ENCODE data around the gene XKR7.

The XKR7 gene

DNA sequence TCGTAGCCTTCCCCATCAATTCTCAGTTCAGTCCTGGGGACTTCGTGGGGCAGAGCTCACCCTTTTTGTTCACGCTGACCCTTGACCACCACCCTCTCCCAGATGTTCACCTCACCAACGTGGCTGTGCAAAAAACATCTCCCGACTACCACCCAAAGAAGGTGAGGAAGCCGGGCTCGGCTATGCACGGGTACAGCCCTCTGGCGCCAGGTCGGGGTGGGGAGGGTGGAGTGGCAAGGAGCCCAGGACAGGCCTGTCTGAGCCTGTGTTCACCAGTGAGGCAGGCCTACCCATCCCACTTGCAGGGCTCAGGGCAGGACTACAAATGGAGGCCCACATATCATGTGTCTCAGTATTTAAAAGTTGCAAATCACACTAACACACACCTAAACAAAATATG, 34.3 kb upstream of the XKR7 start:
- H3K4me3 Mint-ChIP-seq = no peak overlapping the region
- no peak for DNase-seq
- no peaks in the 10 kb centered on the region for H3K4me1 Mint-ChIP-seq (ENCODE audit: low read depth)
- no peaks in the 10 kb centered on the region for H3K9me3 Mint-ChIP-seq
- peaks cover 8% of the 10 kb centered on the region for H3K27me3 Mint-ChIP-seq
- H3K27ac Mint-ChIP-seq = no peak overlapping the region
- H3K36me3 Mint-ChIP-seq (ENCODE audit: low read depth) = no peaks in the 10 kb centered on the region

DNA sequence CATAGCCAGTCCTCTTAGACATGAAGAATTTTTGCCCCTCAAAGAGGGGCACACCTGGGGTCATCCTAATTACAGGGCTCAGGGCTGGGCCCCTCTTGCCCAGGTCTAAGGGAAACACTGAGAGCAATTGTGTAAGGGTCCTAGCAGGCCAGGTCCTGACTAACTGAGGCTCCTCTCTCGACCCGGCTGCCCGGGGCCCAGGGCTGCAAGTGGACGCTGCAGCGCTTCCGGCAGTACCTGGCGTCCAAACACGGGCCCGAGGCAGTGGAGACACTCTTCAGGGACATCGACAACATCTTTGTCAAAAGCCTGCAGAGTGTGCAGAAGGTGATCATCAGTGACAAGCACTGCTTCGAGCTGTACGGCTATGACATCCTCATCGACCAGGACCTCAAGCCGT, 33.5 kb upstream of the XKR7 start:
- no peak overlapping the region for H3K4me3 Mint-ChIP-seq
- no peak for DNase-seq
- no peak overlapping the region for H3K27ac Mint-ChIP-seq

DNA sequence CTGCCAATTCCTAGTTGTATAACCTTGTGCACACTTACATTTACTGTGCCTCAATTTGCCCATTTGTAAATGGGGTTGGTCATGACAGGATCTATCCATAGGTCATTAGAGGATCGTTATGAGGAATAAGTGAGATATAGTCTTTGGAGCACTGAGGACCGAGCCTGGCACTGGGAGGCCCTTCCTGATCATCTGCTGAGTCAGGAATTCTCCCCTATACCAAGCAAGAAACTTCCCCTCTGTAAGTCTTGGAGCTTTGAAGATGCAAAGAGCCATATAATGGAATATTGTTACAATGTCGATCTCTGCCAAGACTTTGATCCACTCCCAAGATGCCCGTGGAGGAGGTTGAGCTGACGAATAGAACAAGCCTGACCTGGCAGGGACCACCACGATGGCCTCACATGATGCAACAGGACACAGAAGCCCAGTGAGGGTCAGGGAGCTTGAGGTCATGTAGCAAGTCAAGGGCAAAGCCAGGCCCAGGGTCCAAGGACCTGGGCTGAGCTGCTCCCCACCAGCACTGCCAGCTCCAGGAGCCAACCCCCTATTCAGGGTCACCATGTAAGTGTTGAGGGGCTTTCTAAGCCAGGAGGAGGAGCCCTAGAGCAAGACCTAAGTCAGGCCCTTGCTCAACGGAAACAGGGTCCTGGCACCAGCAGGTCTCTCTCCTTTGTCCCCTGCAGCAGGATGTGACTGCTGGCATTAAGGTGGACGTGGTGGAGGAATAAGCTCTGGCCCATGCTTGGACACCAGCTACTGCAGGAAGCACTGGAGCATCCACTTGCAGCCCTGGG, 32.8 kb upstream of the XKR7 start:
- Mint-ChIP-seq H3K9me3 (no peaks in the 10 kb centered on the region), H3K27ac (no peak overlapping the region), H3K4me3 (no peak overlapping the region), H3K4me1 (ENCODE audit: low read depth) (no peaks in the 10 kb centered on the region), H3K27me3 (peaks cover 5% of the 10 kb centered on the region), H3K36me3 (ENCODE audit: low read depth) (no peaks in the 10 kb centered on the region)
- DNase-seq = no peak

More for the DNA sequence above, 33.5 kb upstream of the XKR7 start:
- H3K27me3 Mint-ChIP-seq = peaks cover 5% of the 10 kb centered on the region
- H3K4me1 Mint-ChIP-seq (ENCODE audit: low read depth) = no peaks in the 10 kb centered on the region
- H3K9me3 Mint-ChIP-seq = no peaks in the 10 kb centered on the region
- no peaks in the 10 kb centered on the region for H3K36me3 Mint-ChIP-seq (ENCODE audit: low read depth)

DNA sequence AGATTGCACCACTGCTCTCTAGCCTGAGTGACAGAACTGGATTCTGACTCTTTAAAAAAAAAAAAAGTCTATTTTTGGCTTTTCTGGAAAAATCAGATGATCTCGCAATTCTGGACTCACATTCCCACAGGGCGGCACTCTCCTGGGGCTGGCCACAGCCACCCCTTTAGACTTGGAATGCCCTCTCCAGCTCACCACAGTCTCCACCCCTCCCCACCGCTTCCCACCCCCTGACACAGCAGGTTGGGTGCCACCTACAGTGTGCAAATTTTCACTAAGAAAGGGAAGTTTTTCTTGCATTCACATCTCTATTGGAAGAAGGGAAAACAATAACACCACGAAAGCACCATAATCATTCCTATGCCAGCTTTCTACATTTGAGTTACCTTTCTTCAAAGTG, 31.5 kb upstream of the XKR7 start:
- Mint-ChIP-seq H3K4me1 (ENCODE audit: low read depth) (no peaks in the 10 kb centered on the region), H3K4me3 (no peak overlapping the region), H3K27me3 (no peaks in the 10 kb centered on the region), H3K36me3 (ENCODE audit: low read depth) (no peaks in the 10 kb centered on the region), H3K9me3 (no peaks in the 10 kb centered on the region), H3K27ac (no peak overlapping the region)
- no peak for DNase-seq

DNA sequence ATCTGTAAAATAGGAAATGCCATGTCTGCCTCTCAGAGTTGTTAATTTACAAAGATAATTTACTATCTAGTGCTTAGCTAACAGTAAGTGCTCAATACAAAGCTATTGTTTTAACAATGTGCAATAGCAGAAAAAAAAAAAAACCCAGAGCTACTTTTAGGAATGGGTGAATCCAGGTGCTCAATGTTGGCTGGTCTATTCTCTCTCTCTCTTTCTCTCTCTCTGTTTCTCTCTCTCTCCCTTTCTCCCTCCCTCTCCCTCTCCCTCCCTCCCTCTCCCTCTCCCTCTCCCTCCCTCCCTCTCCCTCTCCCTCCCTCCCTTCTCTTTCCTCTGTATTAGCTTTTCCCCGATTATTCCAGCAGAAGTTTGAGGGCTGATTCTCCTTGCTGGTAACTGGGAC, 30.1 kb upstream of the XKR7 start:
- DNase-seq = no peak
- Mint-ChIP-seq H3K9me3 (no peaks in the 10 kb centered on the region), H3K27me3 (no peaks in the 10 kb centered on the region), H3K4me1 (ENCODE audit: low read depth) (no peaks in the 10 kb centered on the region), H3K4me3 (no peak overlapping the region), H3K27ac (no peak overlapping the region), H3K36me3 (ENCODE audit: low read depth) (peaks cover 10% of the 10 kb centered on the region)

DNA sequence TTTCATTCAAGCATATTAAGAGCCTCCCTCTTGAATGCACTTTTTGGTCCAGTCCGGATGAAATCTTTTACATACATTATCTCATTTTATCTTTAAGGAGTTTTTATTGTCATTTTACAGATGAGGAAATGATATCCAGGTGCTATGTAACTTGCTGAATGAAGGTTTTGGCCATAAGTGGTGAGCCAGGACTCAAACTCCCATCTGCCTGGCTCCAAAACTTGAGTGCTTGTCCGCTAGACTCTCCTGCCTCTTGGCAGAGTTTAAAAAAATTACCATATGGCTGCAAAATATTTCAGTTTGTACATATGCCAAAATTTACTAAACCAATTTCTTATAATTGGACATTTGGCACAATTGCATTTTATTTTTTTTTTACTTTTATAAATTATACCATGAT, 28.3 kb upstream of the XKR7 start:
- Mint-ChIP-seq H3K4me1 (ENCODE audit: low read depth) (no peaks in the 10 kb centered on the region), H3K4me3 (no peak overlapping the region), H3K27ac (no peak overlapping the region), H3K9me3 (no peaks in the 10 kb centered on the region), H3K36me3 (ENCODE audit: low read depth) (peaks cover 26% of the 10 kb centered on the region), H3K27me3 (no peaks in the 10 kb centered on the region)
- DNase-seq = no peak

DNA sequence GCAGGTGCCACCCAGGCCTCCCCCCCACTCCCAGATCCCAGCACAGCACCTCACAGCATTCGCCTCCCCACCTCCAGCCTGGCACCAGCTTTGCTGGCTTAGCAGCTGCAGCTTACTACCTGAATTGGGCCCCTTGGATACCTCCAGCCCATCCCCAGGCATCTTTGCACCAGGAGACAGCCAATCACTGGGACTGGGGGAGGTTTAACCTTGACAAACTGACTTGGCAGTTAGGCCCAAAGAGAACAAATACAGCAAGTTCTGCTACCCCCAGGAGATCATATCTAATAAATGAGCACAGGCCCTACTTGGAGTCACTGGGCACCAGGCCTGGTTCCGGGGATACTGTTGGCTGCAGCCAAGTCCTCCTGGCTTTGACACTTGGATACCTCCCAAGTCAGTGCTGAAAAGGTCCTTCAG, 24.9 kb upstream of the XKR7 start:
- H3K9me3 Mint-ChIP-seq = no peaks in the 10 kb centered on the region
- H3K27ac Mint-ChIP-seq = peak overlapping the region; percentile 6
- no peaks in the 10 kb centered on the region for H3K4me1 Mint-ChIP-seq (ENCODE audit: low read depth)
- no peak for DNase-seq
- no peak overlapping the region for H3K4me3 Mint-ChIP-seq
- no peaks in the 10 kb centered on the region for H3K27me3 Mint-ChIP-seq
- peaks cover 60% of the 10 kb centered on the region for H3K36me3 Mint-ChIP-seq (ENCODE audit: low read depth)

DNA sequence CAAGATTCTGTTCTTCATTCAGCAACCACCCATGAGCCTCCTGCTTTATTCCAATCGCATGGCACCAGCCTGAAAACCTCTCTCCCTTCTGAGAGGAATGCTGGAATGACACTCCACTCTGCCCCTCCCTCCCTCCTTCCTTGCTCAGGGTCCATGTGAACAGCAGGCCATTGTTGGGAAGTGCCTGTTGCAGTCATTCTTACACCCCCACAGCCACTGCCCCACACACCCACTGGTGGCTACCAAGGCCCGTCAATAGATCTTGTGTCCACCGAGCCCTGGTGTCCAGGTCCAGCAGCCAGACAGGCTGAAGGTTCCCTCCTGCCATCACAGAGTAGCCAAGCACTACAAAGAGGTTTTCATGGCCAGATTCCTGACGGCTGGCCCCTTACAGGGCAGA, 22.6 kb upstream of the XKR7 start:
- peaks cover 82% of the 10 kb centered on the region for H3K36me3 Mint-ChIP-seq (ENCODE audit: low read depth)
- no peak for DNase-seq
- H3K27ac Mint-ChIP-seq = no peak overlapping the region
- H3K4me1 Mint-ChIP-seq (ENCODE audit: low read depth) = peaks cover 14% of the 10 kb centered on the region
- no peaks in the 10 kb centered on the region for H3K9me3 Mint-ChIP-seq
- no peak overlapping the region for H3K4me3 Mint-ChIP-seq
- no peaks in the 10 kb centered on the region for H3K27me3 Mint-ChIP-seq

DNA sequence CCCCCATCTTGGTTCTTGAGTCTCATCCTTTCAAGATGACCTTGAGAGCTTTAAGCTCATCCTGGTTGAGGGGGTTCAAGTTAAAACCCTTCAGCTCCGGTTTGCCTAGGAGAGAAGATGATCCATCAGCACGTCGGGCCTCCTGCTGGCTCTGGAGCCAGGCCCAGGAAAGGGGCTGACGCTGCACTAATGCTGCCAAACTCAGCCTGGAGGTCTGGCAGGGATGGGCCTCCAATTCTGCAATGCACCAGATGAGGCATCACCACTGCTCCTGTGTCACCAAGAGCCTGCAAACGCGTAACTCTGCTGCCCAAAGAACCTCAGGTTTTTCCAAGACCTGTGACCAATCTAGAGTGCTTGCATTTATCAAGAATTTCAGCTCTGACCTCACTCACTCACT, 22.2 kb upstream of the XKR7 start:
- Mint-ChIP-seq H3K27me3 (no peaks in the 10 kb centered on the region), H3K36me3 (ENCODE audit: low read depth) (peaks cover 85% of the 10 kb centered on the region), H3K4me1 (ENCODE audit: low read depth) (peaks cover 19% of the 10 kb centered on the region), H3K9me3 (no peaks in the 10 kb centered on the region), H3K27ac (no peak overlapping the region), H3K4me3 (no peak overlapping the region)
- no peak for DNase-seq

DNA sequence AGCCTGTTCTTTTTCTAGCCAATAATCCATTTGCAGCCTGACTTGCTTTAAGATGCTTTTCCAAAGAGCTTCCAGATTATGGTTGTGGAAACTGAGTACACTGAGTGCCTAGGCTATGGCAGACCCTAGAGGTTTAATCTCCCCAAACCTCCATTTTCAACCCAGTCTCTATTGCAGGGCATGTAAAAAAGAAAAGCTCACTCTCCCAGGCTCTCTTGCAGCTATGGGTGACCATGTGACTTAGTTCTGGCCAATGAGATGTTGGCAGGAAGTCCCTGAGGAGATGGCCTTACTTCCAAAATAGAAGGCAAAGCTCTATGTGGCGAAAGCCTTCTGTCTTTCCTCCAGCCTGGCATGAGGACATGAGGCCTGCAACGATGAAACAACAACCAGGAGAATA, 19.9 kb upstream of the XKR7 start:
- peaks cover 31% of the 10 kb centered on the region for H3K4me1 Mint-ChIP-seq (ENCODE audit: low read depth)

DNA sequence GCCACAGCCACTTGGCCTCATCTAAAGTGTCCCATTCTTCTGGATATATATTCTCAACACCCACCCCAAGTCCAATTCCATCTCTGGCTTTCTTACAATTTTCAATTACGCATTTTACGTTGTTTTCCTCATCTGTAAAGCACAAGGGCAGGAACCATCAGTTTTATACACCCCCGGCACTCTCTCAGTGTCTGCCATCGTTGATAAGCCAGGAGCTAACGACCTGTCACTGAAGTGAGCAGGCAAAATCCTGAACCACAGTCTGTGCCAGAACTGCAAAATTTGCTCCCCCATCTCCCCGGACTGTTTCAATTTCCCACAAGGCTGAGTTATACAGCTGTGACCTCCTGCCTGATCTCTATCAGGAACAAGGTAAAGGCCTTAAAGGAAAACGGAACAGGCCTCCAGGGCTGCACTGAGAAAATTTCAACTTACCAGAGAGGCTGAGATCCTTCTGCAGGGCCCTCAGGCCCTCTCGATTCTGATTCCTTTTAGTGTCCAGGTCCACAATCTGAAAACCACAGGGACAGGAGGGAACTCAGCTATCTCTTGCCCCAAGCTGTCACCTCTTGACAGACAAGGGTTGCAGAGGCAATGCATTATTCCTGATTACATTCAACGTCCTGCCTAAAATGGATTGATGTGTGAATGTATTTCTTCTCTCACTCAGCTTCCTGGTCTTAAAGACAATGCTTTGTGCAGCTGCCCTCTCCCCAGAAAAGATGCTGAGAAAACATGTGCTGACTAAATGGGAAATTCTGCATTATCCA, 17.9 kb upstream of the XKR7 start:
- peak overlapping the region; percentile 37 for H3K27ac Mint-ChIP-seq
- peaks cover 66% of the 10 kb centered on the region for H3K36me3 Mint-ChIP-seq (ENCODE audit: low read depth)
- no peaks in the 10 kb centered on the region for H3K9me3 Mint-ChIP-seq
- DNase-seq = no peak
- H3K4me3 Mint-ChIP-seq = peak overlapping the region; percentile 96
- no peaks in the 10 kb centered on the region for H3K27me3 Mint-ChIP-seq
- H3K4me1 Mint-ChIP-seq (ENCODE audit: low read depth) = peaks cover 31% of the 10 kb centered on the region

More for the DNA sequence above, 19.9 kb upstream of the XKR7 start:
- H3K36me3 Mint-ChIP-seq (ENCODE audit: low read depth) = peaks cover 83% of the 10 kb centered on the region
- no peak overlapping the region for H3K27ac Mint-ChIP-seq
- no peaks in the 10 kb centered on the region for H3K9me3 Mint-ChIP-seq
- no peaks in the 10 kb centered on the region for H3K27me3 Mint-ChIP-seq
- H3K4me3 Mint-ChIP-seq = no peak overlapping the region
- no peak for DNase-seq

DNA sequence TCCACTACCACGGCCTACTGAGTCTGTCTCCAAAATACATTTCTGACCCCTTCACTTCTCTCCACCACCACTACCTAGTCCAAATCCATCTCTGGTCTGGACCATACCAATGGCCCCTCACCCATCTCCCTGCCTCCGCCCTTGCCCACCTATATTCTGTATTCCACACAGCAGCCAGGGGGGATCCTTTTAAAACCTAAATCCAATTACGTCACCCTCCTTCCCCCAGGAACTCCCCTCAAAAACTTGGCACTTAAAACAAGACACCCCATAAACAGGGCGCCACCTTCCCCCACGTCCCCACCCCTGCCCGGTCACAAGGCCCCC, 16.8 kb upstream of the XKR7 start:
- no peaks in the 10 kb centered on the region for H3K9me3 Mint-ChIP-seq
- no peak for DNase-seq

DNA sequence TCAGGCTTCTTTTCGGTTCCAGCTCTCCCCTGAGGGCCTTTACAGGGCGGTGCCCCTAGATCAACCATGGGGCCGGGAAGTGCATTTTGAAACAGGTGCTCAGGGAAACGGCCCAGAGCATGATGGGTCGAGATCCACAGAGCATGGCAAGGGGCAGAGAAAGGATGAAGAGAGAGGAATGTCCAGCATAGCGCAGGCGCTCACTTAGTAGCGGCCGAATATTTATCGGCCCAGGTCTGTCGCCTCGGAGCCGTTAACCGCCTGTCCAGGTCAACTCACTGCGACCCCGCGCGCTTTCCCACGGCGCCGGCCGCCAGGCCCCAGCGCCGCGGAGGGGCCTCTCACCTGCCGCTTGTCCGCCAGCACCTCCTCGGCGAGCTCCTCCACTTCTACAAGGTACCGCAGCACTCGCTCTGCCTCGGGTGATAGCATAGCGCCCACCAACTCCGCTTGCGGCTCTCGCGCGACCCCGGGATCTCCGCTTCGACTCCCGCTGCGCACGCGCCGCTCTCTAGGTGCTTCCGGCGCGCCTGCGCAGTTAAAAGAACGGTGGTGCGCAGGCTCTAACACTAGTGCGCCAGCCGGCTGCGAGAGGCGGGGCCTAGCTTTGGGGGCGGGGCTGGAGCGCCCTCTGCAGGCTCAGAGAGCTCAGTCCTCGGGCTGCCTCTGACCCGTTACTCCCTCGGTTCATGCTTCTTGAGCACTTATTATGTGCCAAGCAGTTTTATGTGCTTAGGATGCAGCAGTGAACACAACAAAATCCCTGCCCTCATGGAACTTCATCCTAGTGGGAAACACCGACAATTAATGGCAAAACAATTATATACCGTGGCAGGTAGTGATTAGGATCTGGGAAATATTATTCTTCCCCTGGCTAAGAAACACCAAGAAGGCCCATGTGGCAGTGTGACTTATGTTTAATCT, 16.2 kb upstream of the XKR7 start, which contains the start of gene PDRG1:
PDRG1 (minus strand) TSS at position 517 of the 924 bp plus-strand sequence; CDS start at position 432, 85 bp downstream.
- peak within 1 kb of the TSS; percentile 96 for H3K4me3 Mint-ChIP-seq
- H3K36me3 Mint-ChIP-seq (ENCODE audit: low read depth) = peaks cover 49% of the 10 kb centered on the region
- DNase-seq = peak; percentile 99
- H3K27me3 Mint-ChIP-seq = peaks cover 10% of the 10 kb centered on the region
- H3K4me1 Mint-ChIP-seq (ENCODE audit: low read depth) = peaks cover 31% of the 10 kb centered on the region
- H3K9me3 Mint-ChIP-seq = no peaks in the 10 kb centered on the region
- peak within 1 kb of the TSS; percentile 98 for H3K27ac Mint-ChIP-seq

More for the DNA sequence above, 16.8 kb upstream of the XKR7 start:
- Mint-ChIP-seq H3K36me3 (ENCODE audit: low read depth) (peaks cover 55% of the 10 kb centered on the region), H3K27ac (peak overlapping the region; percentile 98), H3K4me1 (ENCODE audit: low read depth) (peaks cover 31% of the 10 kb centered on the region), H3K27me3 (peaks cover 4% of the 10 kb centered on the region), H3K4me3 (peak overlapping the region; percentile 96)

DNA sequence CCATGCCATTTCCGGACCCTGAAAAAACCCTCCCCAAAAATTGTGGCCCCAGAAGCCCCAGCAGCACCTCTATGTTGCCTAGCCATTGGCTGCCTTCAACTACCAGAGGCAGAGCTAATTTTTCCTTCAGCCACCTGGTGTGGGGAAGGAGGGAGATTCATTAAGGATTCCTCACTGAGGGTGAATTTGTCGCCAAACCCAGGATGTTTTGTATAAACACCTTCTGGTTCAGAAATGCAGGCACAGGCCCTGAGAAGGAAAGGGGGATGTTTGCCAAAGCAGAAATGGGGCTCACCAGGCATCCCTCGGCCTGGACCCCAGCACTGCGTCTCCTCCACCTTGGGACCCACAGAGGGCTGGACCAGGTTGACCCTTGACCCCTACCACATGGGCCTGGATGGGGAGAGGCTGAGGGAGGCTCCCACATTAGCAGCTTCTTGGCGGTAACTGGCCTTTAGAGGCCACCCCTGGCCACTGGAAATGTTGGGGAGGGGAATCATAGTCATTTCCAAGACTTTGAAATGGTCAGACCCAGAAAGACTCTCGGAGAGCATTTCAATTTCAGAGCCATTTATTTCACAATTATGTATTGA, 14.3 kb upstream of the XKR7 start:
- Mint-ChIP-seq H3K27me3 (peaks cover 12% of the 10 kb centered on the region), H3K4me3 (no peak overlapping the region), H3K9me3 (no peaks in the 10 kb centered on the region), H3K36me3 (ENCODE audit: low read depth) (peaks cover 30% of the 10 kb centered on the region), H3K27ac (no peak overlapping the region), H3K4me1 (ENCODE audit: low read depth) (peaks cover 30% of the 10 kb centered on the region)
- no peak for DNase-seq
